HPDE6-E6E7 (cell line): ENCODE measurements around the gene SFT2D1.
"Not testable (repeated sequence)": the region's sequence is repeated elsewhere in the genome, so short reads cannot be mapped to it uniquely, and the experiment has no call there.

Experiments used
- DNase-seq: peaks from one replicate; pipeline ENCODE4 v3.0.0; 2011; ENCODE audit warnings: missing footprints; ENCODE audit errors: extremely low spot score

Gene SFT2D1

DNA sequence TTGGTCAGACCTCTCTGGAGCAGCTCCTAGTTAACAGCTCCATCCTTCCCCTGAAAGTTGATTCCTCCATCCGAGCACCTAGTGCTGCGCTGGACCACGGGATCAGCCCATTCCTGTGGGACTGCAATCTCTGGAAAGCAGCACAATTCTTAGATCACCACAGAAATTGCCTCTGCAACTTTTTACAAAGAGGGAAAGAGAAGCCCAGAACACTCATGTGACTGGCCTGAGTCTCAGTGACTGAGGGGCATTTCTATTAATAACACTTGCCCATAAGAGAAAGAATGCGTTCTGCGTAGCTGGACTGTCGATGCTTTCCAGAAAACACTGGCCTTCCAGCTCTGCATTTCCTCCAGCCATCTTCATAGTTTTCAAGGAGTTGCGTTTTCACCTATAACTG, 22.1 kb upstream of the SFT2D1 start:
- no peak for DNase-seq

DNA sequence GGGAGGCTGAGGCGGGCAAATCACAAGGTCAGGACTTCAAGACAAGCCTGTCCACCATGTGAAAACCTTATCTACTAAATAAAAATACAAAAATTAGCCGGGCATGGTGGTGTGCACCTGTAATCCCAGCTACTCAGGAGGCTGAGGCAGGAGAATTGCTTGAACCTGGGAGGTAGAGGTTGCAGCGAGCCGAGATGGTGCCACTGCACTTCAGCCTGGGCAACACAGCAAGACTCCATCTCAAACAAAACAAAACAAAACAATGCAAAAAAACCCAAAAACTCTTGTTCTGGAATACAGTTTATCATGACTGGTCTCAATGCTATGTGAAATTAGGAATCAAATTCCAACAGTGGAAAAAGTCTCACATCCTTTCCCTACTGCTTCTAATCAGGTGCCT, 20.1 kb upstream of the SFT2D1 start:
- DNase-seq, result not testable (repeated sequence)

DNA sequence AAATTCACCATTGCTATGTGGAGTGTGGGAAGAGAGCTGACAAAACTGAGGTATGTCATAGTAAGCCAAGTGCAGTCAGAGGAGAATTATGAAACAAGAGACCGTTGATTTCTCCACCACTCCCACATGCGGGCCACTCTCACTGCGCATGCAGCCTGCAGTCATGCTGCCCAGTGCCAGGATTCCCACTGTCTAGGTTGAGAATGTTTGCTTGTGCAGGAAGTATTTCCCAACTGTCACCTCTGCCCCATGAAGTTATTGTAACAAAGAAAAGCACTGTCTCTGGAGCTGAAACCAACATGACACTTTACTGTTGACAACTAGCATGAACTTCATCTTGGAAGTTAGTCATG, 18.7 kb upstream of the SFT2D1 start:
- DNase-seq, result no peak

DNA sequence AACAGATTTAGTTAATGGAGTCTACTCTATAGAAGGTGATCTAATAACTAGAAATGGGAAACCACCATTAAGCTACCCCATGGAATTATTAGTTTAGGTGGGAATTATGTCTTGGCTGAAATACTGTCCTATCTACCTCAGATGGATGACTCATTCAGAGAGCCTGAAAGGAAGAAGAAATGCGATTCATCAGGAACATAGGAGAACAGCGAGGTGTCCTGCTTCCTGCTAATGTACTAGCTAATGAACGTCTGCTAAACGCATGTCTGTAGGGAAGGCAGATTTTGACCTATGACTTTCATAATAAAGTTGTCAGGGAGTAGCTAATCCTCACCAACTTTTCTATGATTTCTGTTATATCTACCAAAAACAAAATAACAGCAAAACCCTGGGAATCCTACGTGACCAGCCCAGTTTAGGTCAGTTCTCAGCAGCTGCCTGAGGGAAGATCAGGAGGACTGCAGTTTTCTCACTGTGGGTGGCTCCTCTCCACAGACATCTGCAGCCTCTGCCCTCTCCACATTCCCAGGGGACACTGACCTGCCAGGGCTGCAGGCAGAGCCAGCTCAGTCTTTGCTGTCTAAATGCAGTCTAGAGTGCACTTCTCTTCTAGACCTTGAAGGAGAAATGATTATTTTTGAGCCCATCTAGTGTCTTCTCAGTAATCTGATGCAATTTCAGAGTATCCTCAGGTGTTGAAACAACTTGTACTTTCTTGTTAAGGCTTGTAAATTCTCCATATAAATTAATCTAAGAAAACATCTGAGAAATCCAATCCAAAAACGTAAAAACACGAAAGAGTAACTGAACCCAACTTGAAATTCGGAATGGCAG, 18.1 kb upstream of the SFT2D1 start:
- DNase-seq, result no peak

DNA sequence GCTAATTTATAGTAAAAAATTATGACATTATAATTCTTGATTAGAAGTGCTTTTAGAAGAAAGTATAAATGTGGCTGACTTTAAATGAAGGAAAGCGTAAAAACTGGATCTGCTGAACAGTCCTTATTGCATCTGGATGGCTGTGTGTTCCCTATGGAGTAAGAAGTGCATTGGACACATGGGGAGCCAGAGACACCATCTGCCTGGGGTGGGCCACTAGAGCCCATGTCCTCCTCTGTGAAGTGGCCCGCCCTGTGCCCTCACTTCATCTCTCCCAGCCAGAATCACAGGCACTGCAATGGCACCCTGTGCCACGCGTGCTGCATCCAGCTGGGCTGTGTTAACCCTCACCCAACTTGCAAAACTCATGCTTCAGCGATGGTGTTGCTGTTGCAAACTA, 13.2 kb upstream of the SFT2D1 start:
- DNase-seq, result no peak

DNA sequence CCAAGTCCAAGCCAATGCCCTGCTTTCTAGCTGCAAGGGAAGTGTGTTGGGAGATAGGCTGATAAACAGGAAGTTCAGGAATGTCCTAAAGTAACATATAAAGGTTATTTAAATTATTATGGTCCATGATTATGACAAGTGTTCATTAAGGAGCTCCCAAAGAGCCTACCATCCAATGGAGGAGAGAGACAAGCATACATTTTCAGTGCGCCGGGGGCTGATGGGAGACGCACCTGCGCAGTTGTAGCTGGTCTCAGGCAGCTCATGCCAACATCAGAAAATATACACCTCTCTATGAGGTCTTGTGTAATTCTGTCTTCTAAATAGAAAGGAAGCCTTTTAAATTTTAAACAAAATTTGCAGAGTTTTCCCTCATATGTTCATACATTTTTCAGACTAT, 12.6 kb upstream of the SFT2D1 start:
- no peak for DNase-seq

DNA sequence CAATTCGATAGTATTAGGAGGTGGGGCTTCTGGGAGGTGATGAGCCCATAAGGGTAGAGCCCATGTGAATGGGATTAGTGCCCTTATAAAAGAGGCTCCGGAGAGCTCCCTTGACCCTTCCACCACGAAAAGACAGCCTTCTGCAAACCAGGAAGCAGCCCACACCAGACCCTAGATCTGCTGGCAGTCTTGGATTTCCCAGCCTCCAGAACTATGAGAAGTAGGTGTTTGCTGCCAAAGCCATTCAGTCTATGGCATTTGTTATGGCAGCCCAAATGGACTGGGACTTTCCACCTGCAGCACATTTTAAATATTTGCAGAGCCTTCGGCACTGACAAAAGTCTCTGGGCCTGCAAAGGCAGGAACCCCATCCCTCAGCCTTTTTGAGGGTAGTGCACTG, 11.8 kb upstream of the SFT2D1 start:
- DNase-seq, result no peak

DNA sequence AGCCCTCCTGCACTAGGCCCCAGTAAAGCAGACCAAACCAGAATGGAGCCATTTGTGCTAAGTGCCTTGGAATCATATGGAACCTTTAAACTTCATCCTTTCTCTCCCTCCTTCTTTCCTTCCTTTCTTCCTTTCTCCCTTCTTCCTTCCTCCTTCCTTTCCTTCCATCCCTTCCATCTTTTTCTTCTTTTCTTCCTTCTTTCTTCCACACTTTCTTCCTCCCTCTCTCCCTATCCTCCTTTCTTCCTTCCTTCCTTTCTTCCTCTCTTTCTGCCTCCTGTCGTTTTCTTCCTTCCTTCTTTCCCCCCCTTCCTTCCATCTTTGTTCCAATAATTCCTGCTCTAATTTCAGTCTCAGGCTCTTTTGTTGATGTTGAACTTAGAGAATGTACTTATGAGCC, 11.2 kb upstream of the SFT2D1 start:
- DNase-seq, result no peak

DNA sequence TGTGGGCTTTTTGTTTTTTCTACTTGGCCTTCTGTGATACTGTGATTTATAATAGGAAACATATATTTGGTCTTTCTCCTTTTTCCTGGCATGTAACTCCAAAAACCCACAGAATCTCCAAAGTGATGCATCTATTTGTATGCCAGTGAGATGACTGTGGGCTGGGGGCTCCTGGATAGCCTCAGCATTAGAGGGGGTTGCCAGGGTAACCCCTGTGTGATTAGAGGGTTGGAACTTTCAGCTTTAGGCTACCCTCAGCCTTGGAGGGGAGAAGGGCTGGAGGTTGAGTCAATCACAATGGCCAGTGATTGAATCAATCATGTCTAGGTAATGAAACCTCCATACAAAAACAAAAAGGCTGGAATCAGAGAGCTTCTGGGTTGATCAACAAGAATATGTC, 10.6 kb upstream of the SFT2D1 start:
- no peak for DNase-seq

DNA sequence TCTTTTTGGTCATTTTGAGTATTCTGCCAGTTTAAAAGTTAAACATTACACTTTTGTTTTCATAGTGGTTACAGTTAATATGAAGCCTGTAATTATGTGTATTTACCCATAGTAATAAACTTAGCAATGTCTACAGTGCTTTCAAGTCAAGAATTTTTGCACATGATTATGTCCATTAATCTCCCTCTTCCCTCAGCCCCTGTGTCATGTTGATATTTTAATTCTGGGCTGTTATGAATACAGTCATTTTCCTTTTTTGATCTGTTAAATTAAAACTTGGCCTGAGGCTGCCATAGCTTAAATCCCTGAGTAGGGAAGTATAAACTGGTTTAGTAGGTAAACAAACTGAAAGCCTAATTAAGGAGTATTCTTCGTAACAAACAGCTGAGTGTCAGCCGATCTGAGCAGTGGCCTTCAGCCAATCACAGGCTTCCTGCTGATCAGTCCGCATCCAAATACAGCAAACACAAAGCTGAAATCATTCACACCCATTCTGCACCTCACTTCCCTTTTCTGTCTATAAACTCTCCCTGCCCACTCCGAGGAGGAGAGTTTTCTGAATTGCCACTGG, 9.5 kb upstream of the SFT2D1 start:
- no peak for DNase-seq

DNA sequence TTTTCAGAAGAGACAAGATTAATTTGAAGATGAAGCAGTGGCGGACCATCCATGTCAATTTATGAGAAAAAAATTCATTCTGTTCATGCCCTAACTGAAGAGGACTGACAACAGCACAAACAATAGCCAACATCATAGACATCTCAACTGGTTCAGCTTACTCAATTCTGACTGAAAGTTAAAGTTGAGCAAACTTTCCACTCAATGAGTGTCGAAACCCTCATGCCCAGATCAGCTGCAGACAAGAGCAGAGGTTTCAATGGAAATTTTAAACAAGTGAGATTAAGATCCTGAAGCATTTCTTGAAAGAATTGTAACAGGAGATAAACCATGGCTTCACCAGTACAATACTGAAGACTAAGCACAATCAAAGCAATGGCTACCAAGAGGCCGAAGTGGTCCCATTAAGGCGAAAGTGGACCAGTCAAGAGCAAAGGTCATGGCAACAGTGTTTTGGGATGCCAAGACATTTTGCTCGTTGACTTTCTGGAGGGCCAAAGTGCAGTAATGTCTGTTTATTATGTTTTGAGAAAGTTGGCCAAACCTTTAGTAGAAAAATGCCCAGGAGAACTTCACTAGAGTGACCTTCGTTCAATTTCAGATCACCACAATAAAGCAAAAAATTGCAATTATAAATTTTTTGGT, 6.1 kb upstream of the SFT2D1 start:
- DNase-seq, result no peak

DNA sequence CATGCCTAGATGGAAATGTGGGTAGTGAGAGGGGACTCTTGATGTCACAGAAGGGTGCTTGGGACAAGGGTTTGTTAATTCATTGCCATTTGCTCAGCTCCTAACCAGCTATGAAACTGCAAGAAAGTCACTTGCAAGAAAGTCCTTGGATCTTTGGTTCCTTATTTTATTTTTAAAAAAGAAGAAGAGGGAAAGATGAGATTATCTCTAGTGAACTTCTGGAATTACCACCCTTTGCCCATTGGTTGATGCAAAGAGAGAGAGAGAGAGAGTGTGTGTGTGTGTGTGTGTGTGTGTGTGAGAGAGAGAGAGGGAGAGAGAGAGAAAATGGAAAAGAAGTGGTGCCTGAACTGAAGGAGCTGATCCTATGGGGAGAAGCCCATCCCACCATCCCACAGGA, 4.6 kb upstream of the SFT2D1 start:
- no peak for DNase-seq

DNA sequence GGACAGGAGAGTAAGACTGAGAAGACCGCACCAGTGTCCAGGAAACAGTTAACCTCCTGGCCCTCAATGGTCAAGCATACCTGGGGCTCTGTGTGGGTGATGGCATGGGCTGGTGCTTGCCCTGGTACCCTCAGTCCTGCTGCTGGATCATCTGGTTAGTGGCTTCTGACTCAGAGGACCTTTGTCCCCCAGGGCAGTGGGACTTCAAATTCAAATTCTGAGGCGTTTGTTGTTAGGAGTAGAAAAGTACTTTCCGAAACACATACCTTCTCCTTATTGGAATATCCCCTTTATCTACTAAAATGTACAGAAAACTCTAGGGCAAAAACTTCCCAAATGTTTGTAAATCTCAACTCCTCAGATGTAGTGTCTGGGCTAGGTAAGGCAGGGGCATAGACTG, 4.1 kb upstream of the SFT2D1 start:
- no peak for DNase-seq

DNA sequence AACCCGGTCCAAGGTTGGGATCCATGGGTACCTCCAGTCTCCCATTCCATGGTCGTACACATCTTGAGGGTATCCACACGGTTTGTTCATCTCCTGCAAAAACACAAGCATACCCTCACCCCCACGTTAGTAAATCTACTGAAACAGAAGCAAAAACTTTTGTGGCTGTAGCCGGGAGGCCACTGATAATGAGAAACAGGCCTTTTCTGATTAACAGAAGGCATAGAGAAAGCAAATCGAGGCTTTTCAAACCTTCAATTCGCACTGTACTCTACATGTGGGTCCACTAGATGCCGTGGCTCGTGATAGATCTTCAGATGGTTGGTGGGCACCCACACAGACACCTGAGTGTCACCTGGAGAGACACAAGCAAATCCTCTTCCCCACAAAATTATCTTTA, 3.3 kb upstream of the SFT2D1 start:
- not testable (repeated sequence) for DNase-seq

DNA sequence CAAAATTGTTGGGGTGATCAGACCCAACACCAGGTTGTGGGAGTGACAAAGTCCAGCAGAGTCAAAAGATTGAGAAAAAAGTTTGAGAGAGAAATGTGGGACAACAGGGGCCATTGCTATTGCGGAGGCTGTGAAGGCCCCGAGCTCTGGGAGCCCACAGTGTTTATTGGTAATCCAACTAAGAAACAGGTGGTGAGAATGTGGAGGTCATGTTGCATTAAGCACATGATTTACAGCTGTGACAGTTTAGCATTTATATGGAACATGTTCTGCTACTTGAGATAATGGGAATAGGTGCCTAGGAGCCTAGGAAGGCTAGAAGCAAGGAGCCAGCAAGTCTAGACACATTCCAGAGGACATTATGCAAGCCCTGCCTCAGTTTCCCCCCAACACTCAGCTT, 2.6 kb upstream of the SFT2D1 start:
- DNase-seq, result not testable (repeated sequence)

DNA sequence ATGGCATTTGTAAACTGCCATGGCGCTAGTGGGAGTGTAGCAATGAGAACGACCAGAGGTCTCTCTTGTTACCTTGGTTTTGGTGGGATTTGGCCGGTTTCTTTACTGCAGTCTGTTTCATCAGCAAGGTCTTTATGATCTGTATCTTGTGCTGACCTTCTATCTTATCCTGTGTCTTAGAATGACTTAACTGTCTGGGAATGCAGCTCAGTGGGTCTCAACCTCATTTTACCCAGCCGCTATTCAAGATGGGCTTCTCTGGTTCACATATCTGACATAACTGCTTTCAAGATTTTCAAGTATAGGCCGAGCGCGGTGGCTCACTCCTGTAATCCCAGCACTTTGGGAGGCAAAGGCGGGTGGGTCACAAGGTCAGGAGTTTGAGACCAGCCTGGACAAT, 1.9 kb upstream of the SFT2D1 start:
- no peak for DNase-seq

DNA sequence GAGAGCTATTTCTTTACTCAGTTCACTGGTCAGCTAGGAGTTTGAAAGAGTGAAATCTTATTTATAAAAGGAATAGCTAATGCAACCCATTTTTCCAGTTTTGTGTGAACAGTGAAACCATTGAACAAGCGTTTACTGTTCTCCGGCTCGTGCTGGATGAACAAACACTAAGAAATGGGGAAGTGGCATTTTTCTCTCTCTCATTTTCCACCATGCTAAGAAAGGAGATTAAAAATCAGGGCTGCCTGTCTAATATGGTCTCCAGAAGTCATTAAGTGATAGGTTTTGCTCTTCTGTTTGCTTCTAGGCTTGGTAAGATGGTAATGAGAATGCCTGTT, 774 bp upstream of the SFT2D1 start:
- no peak for DNase-seq

DNA sequence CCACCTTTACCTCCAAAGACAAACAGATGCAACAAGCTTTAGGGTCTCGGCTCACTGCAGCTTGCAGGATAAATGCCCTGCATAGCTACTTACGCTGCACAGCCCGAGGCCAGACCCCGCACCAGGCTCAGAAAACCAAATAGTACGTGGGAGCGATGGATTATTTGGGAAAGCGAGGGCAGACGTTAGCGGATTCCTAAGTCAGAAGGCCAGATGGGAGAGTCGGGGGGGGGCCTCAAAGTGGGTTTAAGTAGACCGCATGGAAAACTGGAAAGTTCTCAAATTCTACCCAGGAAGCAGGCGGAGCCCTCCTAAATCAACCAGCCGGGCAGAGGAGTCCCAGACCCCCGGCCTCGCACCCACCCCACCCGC, 382 bp downstream of the SFT2D1 start:
- no peak for DNase-seq

DNA sequence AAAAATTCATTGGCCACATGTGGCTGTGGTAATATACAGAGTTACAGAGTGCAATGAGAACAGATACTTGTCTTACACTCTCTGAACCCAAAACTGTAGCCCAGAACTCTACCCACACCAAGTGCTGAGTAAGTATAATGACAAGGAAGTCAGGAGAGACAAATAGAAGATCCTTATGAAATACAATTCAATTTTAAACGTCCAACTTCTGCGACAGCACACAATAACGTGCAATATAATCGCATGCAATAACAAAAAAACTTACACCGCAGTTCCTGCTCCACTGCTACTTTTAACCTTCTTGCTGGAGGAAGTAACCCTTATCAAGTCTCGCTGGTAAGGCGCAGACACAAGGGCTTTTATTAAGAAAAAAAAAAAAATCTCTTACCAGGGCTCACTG, 881 bp downstream of the SFT2D1 start:
- DNase-seq, result no peak

DNA sequence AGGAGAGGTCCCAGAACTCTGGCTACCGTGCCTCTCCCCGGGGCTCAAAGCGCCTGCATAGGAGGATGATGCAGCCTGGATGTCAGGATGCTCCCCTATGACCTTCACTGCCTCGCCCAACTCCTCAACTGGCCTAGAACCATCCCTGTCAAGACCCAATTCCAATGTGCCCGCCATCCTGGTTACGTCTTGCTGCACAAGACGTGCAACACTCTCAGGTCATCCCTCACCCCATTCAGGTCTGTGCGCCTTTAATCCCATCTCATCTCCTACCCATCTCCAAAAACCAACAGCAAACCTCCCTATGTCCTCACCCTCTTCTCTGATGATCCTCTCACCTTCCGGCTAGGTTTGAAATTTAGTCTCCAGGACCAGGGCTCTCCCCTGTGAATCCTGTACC, 3.5 kb downstream of the SFT2D1 start:
- no peak for DNase-seq

DNA sequence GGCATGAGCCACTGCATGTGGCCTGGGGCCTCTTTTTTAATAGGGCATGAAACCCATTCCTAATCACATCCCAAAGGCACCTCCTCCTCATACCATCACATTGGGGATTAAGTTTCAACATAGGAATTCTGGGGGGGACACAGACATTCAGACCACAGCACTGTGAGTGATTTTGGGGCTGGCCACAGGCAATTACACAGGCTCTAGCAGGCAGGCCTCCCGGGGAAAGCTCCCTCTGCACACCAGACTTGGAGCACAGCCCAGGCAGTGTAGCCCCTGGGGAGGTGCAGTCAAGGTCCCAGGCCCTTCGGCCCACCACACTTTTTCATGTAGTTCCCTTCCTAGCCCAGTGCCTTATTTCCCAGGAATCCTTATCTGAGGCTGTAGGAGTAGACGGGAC, 5.5 kb downstream of the SFT2D1 start:
- DNase-seq, result no peak

DNA sequence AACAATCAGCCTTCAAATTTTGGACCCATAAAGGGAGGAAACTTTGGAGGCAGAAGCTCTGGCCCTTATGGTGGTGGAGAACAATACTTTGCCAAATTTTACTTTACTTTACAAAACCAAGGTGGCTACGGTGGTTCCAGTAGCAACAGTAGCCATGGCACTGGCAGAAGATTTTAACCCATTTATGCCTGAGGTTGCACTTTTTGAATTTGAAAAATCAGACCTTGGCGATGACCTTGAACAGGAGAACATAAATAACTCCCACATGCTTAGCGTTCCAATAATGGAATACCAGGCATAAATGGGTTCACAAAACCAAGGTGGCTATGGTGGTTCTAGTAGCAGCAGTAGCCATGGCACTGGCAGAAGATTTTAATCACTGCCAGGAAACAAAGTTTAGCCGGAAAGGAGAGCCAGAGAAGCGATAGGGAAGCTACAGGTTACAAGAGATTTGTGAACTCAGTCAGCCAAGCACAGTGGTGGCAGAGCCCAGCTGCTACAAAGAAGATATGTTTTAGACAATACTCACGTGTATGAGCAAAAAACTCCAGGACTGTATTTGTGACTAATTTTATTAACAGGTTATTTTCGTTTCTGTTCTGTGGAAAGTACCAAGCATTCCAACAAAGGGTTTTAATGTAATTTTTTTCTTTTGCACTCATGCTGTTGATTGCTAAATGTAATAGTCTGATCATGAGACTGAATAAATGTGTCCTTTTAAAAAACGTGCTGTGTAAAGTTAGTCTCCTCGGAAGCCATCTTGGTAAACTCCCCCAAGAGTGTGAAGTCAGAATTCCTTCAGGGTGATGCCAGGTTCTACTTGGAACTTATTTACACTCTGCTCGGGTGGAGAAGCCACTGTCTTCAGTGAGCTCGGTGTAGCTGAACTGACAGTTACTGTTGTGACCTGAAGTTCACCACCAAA, 6.7 kb downstream of the SFT2D1 start:
- DNase-seq, result no peak

DNA sequence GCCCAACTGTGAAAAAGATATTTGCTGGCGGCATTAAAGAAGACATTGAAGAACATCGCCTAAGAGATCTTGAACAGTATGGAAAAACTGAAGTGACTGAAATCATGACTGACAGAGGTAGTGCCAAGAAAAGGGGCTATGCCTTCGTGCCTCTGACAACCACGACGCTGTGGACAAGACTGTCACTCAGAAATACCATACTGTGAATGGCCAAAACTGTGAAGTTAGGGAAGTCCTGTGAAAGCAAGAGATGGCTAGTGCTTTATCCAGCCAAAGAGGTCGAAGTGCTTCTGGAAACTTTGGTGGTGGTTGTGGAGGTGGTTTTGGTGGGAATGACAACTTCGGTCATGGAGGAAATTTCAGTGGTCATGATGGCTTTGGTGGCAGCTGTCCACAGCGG, 7.5 kb downstream of the SFT2D1 start:
- DNase-seq, result no peak
